Measurements from ENCODE around the gene PIK3R3.

PIK3R3 gene

GRCh38 chr1:46020010-46020409, 112.4 kb downstream of the PIK3R3 start:
- no peak for DNase-seq

GRCh38 chr1:46019348-46019747, 113.1 kb downstream of the PIK3R3 start:
- no peak for DNase-seq

DNA sequence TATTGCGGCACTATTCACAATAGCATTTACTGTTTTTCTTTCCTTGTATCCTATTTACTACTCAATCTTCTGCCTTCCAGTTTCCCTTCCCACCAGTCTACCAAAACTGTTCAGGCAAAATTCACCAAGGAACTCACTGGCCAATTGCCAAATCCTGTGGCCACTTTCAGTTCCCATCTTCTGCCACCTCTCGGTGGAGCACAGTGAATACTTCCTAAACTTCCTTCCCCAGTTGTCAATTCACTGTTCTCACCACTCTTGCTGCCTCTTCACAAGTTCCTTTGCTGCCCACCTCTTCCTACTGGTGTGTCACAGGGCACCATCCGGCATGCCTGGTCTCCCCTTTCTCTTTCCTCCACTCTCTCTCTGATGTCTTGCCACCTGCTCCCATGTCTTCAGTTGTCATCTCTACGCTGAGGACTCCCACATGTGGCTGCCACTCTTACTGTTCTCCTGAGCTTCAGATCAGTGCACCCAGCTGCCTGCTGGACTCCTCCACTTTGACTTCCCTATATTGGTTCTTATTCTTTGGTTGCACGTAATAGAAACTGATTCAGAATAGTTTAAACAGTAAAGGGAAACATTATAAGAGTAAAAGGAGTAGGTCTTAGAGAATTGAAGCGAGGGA, 114.4 kb downstream of the PIK3R3 start:
- DNase-seq, result no peak

DNA sequence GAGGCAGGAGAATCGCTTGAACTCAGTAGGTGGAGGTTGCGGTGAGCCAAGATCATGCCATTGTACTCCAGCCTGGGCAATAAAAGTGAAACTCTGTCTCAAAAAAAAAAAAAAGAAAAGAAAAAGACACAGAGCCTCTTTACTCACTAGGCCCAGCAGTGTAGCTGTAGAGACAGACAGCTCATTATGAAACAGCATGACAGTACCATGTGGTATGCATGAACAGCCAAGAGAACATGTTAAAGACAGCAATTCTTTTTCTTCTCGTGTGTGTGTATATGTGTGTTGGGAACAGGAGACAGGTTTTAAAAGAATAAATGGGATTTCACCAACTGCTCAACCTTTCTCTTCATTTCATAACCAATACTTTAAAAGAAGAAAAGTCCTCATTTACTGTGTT, 118.8 kb downstream of the PIK3R3 start:
- no peak for DNase-seq

- no peak for DNase-seq
Observed at GRCh38 chr1:46012236-46012635, 120.2 kb downstream of the PIK3R3 start.

GRCh38 chr1:46011121-46011695, 121.2 kb downstream of the PIK3R3 start:
- DNase-seq, result no peak

GRCh38 chr1:46010611-46011010, 121.8 kb downstream of the PIK3R3 start:
- DNase-seq, result no peak

- DNase-seq, result no peak
Observed at GRCh38 chr1:46008585-46008984, 123.8 kb downstream of the PIK3R3 start.

GRCh38 chr1:46005594-46005993, 126.8 kb downstream of the PIK3R3 start:
- no peak for DNase-seq

- no peak for DNase-seq
Observed at GRCh38 chr1:46004492-46004891, 127.9 kb downstream of the PIK3R3 start.

GRCh38 chr1:46003315-46003714, 129.1 kb downstream of the PIK3R3 start:
- no peak for DNase-seq

- no peak for DNase-seq
Observed at GRCh38 chr1:46002551-46003150, 129.8 kb downstream of the PIK3R3 start.

- DNase-seq, result no peak
Observed at GRCh38 chr1:46001081-46001785, 131.2 kb downstream of the PIK3R3 start.

- DNase-seq, result no peak
Observed at GRCh38 chr1:45999507-45999906, 132.9 kb downstream of the PIK3R3 start.

- DNase-seq, result no peak
Observed at GRCh38 chr1:45998020-45998617, 134.3 kb downstream of the PIK3R3 start.

- no peak for DNase-seq
Observed at GRCh38 chr1:45995298-45995697, 137.1 kb downstream of the PIK3R3 start.

- DNase-seq, result no peak
Observed at GRCh38 chr1:45994423-45994822, 138.0 kb downstream of the PIK3R3 start.

All from hematopoietic multipotent progenitor cell treated with erythropoietin and hydrocortisone succinate and interleukin-3 and kit ligand, for 8 days (in vitro differentiated cells).